Hepatocyte (in vitro differentiated cells): ENCODE results near the gene DYDC2.

Experiments
- EZH2 ChIP-seq: fragments of 200-600 bp; sonication (generic); IDR thresholded peaks from 2 replicates; pipeline ENCODE4 v1.6.1; 2016; ENCODE audit warnings: antibody characterized with exemption, mild to moderate bottlenecking, borderline replicate concordance
- EZH2phosphoT487 ChIP-seq: fragments of 200-600 bp; sonication (generic); IDR thresholded peaks from one replicate; pipeline ENCODE4 v1.6.1; 2018; ENCODE audit warnings: antibody characterized with exemption, mild to moderate bottlenecking, low read depth, moderate library complexity; ENCODE audit not compliant: unreplicated experiment, severe bottlenecking
- TF ChIP-seq, protein P1 (sequence below): fragments of 200-600 bp; sonication (generic); IDR thresholded peaks from 2 replicates; pipeline ENCODE4 v1.5.1; 2016; ENCODE audit warnings: antibody characterized with exemption, mild to moderate bottlenecking; ENCODE audit not compliant: poor library complexity

GRCh38 chr10:80411267-80411668 is 54.7 kb downstream of the DYDC2 start:
- TF ChIP-seq EZH2 (no peak), EZH2phosphoT487 (no peak)
- TF ChIP-seq, protein P1, sequence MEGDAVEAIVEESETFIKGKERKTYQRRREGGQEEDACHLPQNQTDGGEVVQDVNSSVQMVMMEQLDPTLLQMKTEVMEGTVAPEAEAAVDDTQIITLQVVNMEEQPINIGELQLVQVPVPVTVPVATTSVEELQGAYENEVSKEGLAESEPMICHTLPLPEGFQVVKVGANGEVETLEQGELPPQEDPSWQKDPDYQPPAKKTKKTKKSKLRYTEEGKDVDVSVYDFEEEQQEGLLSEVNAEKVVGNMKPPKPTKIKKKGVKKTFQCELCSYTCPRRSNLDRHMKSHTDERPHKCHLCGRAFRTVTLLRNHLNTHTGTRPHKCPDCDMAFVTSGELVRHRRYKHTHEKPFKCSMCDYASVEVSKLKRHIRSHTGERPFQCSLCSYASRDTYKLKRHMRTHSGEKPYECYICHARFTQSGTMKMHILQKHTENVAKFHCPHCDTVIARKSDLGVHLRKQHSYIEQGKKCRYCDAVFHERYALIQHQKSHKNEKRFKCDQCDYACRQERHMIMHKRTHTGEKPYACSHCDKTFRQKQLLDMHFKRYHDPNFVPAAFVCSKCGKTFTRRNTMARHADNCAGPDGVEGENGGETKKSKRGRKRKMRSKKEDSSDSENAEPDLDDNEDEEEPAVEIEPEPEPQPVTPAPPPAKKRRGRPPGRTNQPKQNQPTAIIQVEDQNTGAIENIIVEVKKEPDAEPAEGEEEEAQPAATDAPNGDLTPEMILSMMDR: no peak
